IPS-NIHi7 (cell line): ENCODE data around the gene ERLEC1.
"Not testable (repeated sequence)": the region's sequence is repeated elsewhere in the genome, so short reads cannot be mapped to it uniquely, and the experiment has no call there.

Source experiments
- DNase-seq: peaks from one replicate; pipeline ENCODE4 v3.0.0; 2012; ENCODE audit warnings: mixed read lengths; ENCODE audit errors: extremely low spot score

ERLEC1 gene, protein sequence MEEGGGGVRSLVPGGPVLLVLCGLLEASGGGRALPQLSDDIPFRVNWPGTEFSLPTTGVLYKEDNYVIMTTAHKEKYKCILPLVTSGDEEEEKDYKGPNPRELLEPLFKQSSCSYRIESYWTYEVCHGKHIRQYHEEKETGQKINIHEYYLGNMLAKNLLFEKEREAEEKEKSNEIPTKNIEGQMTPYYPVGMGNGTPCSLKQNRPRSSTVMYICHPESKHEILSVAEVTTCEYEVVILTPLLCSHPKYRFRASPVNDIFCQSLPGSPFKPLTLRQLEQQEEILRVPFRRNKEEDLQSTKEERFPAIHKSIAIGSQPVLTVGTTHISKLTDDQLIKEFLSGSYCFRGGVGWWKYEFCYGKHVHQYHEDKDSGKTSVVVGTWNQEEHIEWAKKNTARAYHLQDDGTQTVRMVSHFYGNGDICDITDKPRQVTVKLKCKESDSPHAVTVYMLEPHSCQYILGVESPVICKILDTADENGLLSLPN

DNA sequence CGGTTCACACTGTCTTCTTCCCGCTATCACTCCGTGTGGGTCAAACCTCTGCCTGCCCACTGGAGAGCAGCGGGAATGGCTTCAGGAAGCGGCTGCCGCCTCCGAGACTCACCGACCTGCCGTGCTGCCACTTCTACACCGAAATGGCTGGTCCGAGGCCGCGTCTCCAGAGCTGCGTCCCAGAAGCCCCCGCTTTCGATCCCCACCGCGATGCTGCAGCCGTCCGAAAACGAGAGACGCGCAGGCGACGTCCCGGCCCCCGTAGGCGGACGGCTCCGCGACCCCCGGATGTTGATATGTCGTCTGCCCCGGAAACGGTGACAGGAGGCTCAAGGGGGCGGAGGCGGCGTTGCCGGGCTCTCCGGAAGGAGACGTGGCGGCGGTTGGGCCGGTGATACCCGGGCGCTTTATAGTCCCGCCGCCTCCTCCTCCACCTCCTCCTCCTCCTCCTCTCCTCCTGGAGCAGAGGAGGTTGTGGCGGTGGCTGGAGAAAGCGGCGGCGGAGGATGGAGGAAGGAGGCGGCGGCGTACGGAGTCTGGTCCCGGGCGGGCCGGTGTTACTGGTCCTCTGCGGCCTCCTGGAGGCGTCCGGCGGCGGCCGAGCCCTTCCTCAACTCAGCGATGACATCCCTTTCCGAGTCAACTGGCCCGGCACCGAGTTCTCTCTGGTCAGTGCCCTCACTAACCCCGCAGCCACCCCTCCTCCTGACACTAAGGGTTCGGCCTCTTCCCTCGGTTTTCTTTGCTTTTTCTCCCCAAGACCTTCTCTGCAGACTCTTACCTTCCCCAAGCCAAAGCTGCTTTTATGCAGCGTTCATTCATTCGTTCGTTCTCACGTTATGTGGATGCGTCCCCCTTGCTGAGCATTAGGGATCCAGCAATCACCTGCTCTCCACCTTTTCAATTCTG is at the start of gene ERLEC1, which contains the start of gene ASB3:
TSS of gene ERLEC1 (plus strand) at position 340 of the 909 bp plus-strand sequence. CDS start at position 507, 167 bp downstream.
TSS of gene ASB3 (minus strand) at position 249 of the 909 bp plus-strand sequence. CDS start 21,381 bp downstream, outside the sequence.
- DNase-seq: peak; percentile 94

GRCh38 chr2:53737091-53737490 is 49.8 kb upstream of the ERLEC1 start:
- DNase-seq: no peak

- no peak for DNase-seq
Observed at GRCh38 chr2:53739032-53739431, 47.8 kb upstream of the ERLEC1 start.

- DNase-seq: peak; percentile 12
Observed at GRCh38 chr2:53740170-53740569, 46.7 kb upstream of the ERLEC1 start.

DNA sequence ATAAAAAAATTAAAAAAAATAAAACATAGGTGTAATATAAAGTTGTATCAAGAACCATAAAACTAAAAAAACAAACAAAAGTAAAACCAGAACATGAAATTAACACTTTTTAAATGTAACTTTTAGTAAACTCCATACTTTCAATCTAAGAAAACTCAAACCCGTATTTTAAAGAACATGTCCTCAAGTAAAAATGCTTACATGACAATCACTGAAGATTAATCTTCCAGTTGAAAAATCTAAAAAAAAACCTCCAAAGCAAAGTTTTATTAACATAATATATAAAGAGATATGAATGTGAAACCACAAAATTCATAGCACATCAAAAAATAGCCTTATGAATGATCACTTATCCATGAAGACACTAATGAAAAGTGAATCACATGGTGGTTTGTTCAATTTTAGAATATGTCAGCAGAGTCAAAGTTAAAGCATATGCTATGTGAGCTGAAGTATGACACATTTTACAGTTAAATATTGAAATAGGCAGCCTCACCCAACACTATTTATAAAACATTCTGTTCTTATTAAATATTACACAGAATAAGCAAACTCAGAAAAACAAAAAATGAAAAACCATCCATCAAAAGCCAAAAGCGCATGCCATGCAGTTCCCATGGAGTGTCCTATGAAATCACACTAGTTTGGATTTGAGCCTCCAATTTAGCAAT is 42.3 kb upstream of the ERLEC1 start:
- DNase-seq: no peak

DNA sequence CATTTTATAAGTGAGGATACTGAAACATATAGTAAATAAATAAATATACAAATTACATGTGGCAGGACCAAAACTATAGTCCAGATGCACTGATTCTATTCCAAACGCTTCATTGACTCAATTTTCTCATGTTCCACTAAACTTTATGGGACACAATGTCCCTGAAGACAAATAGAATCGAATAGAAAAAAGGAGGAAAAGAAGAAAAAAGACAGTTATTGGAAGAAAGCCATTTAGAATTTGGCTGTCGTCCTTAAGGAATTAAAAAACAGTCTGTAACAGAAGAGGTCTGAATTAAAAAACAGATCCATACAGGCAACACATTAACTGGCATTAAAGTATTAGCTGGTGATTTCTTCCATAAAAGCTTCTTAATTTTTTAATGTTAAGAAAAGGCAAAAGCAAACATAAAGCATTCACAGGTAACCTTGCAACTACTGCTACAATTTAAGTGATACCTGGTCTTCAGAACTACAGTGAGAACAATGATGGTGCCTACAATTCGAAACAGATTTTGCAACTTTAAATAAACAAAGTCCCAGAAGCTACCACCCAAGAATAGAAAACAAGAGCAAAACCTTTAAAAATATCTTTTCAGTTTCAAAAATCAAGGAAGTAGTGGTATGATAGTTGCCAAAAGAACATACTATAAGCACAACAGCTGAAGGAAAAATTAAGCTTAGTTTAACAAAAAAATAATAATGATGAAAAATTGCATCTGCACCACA is 36.6 kb upstream of the ERLEC1 start:
- no peak for DNase-seq

DNA sequence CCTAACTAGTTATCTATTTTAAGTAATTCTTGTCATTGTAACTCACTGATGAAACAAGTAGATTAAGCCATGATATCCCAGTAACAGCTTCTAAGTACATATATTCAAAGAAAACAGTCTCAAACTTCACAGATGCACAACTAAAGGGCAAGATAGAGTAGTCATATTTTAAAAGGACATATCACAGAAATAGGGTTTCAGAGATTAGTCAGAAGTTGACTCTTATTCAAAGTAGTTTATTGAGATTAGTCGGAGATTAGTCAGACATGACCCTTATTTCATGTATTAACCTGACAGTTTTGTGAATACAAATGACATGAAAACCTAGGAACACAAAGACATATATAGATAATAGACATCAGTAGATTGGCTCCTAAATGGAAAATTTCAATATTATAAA is 35.1 kb upstream of the ERLEC1 start:
- no peak for DNase-seq

GRCh38 chr2:53752385-53752784 is 34.5 kb upstream of the ERLEC1 start:
- DNase-seq: no peak

DNA sequence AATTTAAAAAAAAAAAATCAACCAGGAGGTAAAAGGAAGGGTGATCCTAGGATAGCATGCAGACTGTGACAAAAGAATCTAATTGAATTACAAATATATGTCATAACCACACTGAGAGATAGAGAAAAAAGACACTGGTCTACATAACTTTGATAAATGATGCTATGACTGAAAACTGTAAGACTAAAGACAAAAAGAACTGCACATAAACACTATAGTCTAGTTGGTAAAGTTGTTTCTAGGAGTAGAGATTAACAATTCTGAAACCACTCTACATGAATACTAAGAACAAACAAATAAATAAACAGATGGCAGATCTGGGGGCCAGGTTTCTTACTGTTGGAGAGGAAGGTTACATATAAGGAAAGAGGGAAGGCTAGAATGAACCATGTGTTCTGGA is 33.8 kb upstream of the ERLEC1 start:
- no peak for DNase-seq

DNA sequence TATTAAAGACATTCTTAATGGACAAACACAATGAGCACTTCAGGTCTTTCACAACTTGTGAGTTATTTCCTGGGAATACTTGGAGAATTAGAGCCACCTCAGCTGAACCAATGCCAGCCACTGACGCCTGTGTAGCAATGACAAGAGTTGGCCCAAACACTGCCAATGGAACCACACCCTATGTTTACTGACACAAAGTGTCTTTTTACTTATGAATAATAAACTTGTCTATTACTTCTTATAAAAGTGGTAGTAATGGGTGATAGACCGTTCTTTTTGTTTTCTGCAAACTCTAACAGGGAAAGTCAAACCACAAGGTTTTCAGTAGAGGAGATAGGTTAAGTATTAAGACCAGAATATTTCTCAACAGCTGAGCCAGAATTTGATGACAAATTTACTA is 31.7 kb upstream of the ERLEC1 start:
- no peak for DNase-seq

GRCh38 chr2:53756644-53757043 is 30.2 kb upstream of the ERLEC1 start:
- no peak for DNase-seq

- DNase-seq: not testable (repeated sequence)
Observed at GRCh38 chr2:53757206-53757605, 29.6 kb upstream of the ERLEC1 start.

- no peak for DNase-seq
Observed at GRCh38 chr2:53765767-53766166, 21.1 kb upstream of the ERLEC1 start.

DNA sequence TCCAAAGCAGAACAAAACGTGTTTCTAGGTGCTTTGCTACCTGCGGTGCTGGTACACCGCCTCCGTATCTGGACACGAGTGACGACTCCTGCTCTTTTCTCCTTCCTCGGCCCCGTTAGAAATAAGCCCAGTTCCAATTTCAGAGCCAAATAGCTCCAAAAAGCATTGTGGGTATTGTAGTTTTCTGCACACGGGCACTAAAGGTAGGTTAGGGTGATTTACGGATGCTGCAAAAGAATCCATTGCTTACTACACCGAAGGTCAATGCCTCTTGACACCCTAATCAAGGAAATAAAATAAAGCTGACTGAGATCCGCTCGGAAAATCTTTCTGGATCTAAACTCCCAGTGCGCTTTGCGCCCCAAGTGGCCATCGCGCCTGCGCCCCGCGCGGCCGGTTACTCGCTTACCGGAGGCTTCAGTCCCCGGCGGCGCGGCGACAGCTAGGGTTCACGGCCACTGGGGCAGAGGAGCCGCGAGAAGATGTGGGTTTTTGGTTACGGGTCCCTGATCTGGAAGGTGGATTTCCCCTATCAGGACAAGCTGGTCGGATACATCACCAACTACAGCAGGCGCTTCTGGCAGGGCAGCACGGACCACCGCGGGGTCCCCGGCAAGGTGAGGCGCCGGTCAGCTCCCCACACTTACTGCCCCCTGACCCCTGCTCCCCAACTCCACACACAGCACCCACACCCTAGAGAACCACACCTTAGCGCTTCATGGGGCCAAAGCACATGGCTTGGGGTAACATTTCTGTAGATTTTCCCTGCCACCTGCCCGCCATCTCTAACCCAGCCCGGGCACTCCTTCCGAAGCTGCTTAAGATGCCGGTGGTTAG is 19.2 kb upstream of the ERLEC1 start, which contains the start of gene CHAC2:
TSS of gene CHAC2 (plus strand) at position 400 of the 837 bp plus-strand sequence. CDS start at position 483, 83 bp downstream.
- peak; percentile 86 for DNase-seq

GRCh38 chr2:53768242-53768542 is 18.7 kb upstream of the ERLEC1 start:
- DNase-seq: no peak

- DNase-seq: no peak
Observed at GRCh38 chr2:53769318-53769945, 17.4 kb upstream of the ERLEC1 start.

DNA sequence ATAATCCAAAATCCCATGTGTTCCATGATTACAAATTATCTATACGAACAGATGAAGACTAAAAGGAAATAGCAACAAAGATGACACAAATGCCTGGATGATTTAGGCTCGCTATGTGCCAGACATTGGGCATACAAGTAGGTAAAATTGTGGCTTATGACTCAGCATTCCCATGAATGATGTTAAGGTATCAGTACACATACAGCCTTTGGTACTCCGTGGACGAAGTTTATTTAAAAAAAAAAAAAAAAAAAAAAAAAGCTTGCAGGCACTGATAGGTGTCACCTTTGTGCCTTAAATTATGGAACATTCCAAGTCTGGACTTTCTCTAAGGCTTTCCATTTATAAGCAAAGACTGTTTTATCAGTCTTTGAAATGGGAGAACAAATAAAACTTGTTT is 16.6 kb upstream of the ERLEC1 start:
- no peak for DNase-seq

DNA sequence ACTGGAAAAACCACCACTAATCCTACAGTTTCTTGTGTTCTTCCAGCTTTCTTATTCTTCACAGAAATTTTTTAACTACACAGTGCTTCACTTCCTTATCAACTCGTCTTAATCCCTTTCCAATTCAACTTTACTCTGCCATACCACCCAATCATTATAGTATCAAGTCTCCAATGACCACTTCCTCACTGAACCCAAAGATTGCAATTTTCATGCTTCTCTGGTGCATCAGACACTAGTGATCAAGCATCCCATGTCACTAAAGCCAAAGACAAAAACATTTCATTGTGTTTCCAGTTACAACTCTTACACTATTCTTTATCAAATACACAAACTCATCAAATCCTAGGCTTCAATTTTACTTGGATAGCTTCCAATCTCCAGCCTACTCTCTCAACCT is 9.7 kb upstream of the ERLEC1 start:
- DNase-seq: no peak

DNA sequence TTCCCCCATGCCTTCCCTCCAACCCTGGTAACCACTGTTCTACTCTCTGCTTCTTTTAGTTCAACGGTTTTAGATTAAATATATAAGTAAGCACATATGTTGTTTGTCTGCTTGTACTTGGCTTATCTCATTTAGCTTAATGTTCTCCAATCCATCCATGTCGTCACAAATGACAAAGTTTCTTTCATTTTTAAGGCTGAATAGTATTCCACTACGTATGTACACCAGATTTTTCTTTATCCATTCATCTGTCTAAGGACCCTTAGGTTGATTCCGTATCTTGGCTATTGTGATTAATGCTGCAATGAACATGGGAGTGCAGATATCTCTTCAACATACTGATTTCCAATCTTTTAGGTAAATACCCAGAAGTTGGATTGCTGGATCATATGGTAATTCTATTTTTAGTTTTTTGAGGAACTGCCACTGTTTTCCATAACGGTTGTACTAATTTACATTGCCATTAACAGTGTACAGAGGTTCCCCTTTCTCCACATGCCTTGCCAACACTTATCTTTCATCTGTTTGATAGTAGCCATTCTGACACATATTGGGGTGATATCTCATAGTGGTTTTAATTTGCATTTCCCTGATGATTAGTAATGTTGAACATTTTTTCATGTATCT is 8.2 kb upstream of the ERLEC1 start:
- DNase-seq: no peak
